ENCODE results near the gene ISM1. TPM values are rescaled to one million over a fixed set of nuclear protein-coding genes. Genes with fewer than 3 reads are reported as not detected.

Gene ISM1
- total RNA-seq, 1 donor from 2014 or later: 0.98 TPM

- Mint-ChIP-seq H3K4me3 (ENCODE audit: unreplicated experiment) (no peak overlapping the region), H3K27ac (ENCODE audit: unreplicated experiment) (no peak overlapping the region), H3K36me3 (ENCODE audit: low read depth, unreplicated experiment) (no peaks in the 10 kb centered on the region), H3K27me3 (ENCODE audit: low read depth, unreplicated experiment) (peaks cover 26% of the 10 kb centered on the region), H3K4me1 (ENCODE audit: low read depth, unreplicated experiment) (peaks cover 2% of the 10 kb centered on the region), H3K9me3 (ENCODE audit: unreplicated experiment) (no peaks in the 10 kb centered on the region)
- Histone ChIP-seq H3K4me1 (ENCODE audit: insufficient read depth, low read length) (no peaks in the 10 kb centered on the region), H3K27me3 (ENCODE audit: insufficient read depth, low read length) (no peaks in the 10 kb centered on the region), H3K79me2 (ENCODE audit: insufficient read depth, low read length) (no peaks in the 10 kb centered on the region), H3K4me2 (ENCODE audit: low read length) (no peak overlapping the region), H3K36me3 (ENCODE audit: insufficient read depth, low read length) (no peaks in the 10 kb centered on the region), H3K9me3 (ENCODE audit: insufficient read depth, low read depth, low read length) (no peaks in the 10 kb centered on the region), H3K9ac (ENCODE audit: low read length) (no peak overlapping the region), H3K27ac (ENCODE audit: low read depth, low read length) (no peak overlapping the region), H2AFZ (ENCODE audit: low read depth, low read length) (no peak overlapping the region), H3K4me3 (ENCODE audit: insufficient read depth, low read depth, low read length) (no peak overlapping the region), H4K20me1 (ENCODE audit: insufficient read depth, low read length) (no peaks in the 10 kb centered on the region)
- no peak for DNase-seq (ENCODE audit: low read depth)
- no peak for FAIRE-seq
- TF ChIP-seq EZH2 (IDR thresholded peaks at IDR 0.05; ENCODE audit: insufficient read depth, low read length) (no peak), CTCF (IDR thresholded peaks at IDR 0.05; ENCODE audit: insufficient read depth, low read depth, low read length) (no peak)
Observed at GRCh38 chr20:13276945-13277541, 56.0 kb downstream of the ISM1 start.

- Mint-ChIP-seq H3K36me3 (ENCODE audit: low read depth, unreplicated experiment) (no peaks in the 10 kb centered on the region), H3K27me3 (ENCODE audit: low read depth, unreplicated experiment) (peaks cover 29% of the 10 kb centered on the region), H3K4me3 (ENCODE audit: unreplicated experiment) (no peak overlapping the region), H3K27ac (ENCODE audit: unreplicated experiment) (no peak overlapping the region), H3K4me1 (ENCODE audit: low read depth, unreplicated experiment) (peaks cover 2% of the 10 kb centered on the region), H3K9me3 (ENCODE audit: unreplicated experiment) (no peaks in the 10 kb centered on the region)
- Histone ChIP-seq H3K79me2 (ENCODE audit: insufficient read depth, low read length) (no peaks in the 10 kb centered on the region), H3K9me3 (ENCODE audit: insufficient read depth, low read depth, low read length) (no peaks in the 10 kb centered on the region), H3K27ac (ENCODE audit: low read depth, low read length) (no peak overlapping the region), H3K36me3 (ENCODE audit: insufficient read depth, low read length) (no peaks in the 10 kb centered on the region), H3K27me3 (ENCODE audit: insufficient read depth, low read length) (no peaks in the 10 kb centered on the region), H3K4me2 (ENCODE audit: low read length) (no peak overlapping the region), H3K9ac (ENCODE audit: low read length) (no peak overlapping the region), H3K4me3 (ENCODE audit: insufficient read depth, low read depth, low read length) (no peak overlapping the region), H2AFZ (ENCODE audit: low read depth, low read length) (no peak overlapping the region), H4K20me1 (ENCODE audit: insufficient read depth, low read length) (no peaks in the 10 kb centered on the region), H3K4me1 (ENCODE audit: insufficient read depth, low read length) (no peaks in the 10 kb centered on the region)
- DNase-seq (ENCODE audit: low read depth) (no peak), FAIRE-seq (no peak)
- no peak for TF ChIP-seq CTCF (IDR thresholded peaks at IDR 0.05; ENCODE audit: insufficient read depth, low read depth, low read length)
- TF ChIP-seq EZH2 (IDR thresholded peaks at IDR 0.05; ENCODE audit: insufficient read depth, low read length): no peak
Observed at GRCh38 chr20:13277663-13278295, 56.7 kb downstream of the ISM1 start.
